Esophagus muscularis mucosa (tissue), 4 donors: ENCODE measurements around the gene DIP2C.

Experiments used
- CTCF ChIP-seq, 3 experiments: fragments of 200-600 bp in 2 of 3; fragments of 450-650 bp in 1 of 3; sonication (generic) in 2 of 3; IDR thresholded peaks; one replicate each; pipeline ENCODE4 v1.5.1; 2017 to 2019; ENCODE audit warnings: antibody characterized with exemption in 3 of 3, mild to moderate bottlenecking in 2 of 3, moderate library complexity in 1 of 3
- EP300 ChIP-seq: sonication (generic); formaldehyde crosslinking; IDR thresholded peaks from one replicate; pipeline ENCODE4 v1.6.1; 2017; ENCODE audit warnings: antibody characterized with exemption
- POLR2A ChIP-seq: fragments of 450-650 bp; IDR thresholded peaks from one replicate; pipeline ENCODE4 v1.6.1; 2017; ENCODE audit warnings: antibody characterized with exemption, moderate library complexity, mild to moderate bottlenecking, low read depth
- POLR2AphosphoS5 ChIP-seq, 2 donors: sonication (generic); formaldehyde crosslinking; IDR thresholded peaks; one replicate each; pipeline ENCODE4 v1.6.1; 2017; ENCODE audit warnings: antibody characterized with exemption in 2 of 2

DNA sequence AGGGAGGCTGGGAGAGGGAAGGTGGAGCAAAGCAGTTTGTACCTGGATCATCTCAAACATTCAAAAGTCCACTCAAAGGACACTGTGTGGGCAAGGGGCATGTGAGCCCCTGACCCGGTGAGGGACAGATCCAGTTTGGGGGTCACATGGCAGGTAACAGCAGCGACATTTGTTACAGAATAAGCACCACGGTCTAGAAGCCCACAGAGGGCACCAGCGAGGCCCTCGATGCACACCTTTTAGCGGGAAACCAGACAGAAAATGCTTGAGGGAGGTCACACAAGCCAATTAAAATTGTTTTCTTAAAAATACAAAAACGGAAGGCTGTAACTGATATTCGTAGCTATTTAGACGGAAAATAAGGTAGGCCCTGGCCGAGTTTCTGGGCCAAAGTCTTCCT, 409.8 kb downstream of the DIP2C start:
- TF ChIP-seq CTCF (IDR thresholded peaks at IDR 0.05) = no peak
- no peak for TF ChIP-seq POLR2A
- TF ChIP-seq POLR2AphosphoS5 (IDR thresholded peaks at IDR 0.05) = no peak
- TF ChIP-seq EP300 = no peak
